BLaER1 treated with 17β-estradiol and CSF1 and Interleukin-3, amounts not matched to agents 10 nM and 100 nM (cell line): ENCODE results near the gene GPA33.
A peak's percentile ranks its signal among the peaks of the same experiment; 100 is the strongest.
"Not testable (repeated sequence)": the region's sequence is repeated elsewhere in the genome, so short reads cannot be mapped to it uniquely, and the experiment has no call there.

Experiments
- H3K27ac ChIP-seq, 11 experiments: shearing (Covaris generic); formaldehyde crosslinking; 2 replicates each; pipeline ENCODE4 v1.8.1; 2022
- H3K27me3 ChIP-seq, 11 experiments: shearing (Covaris generic); formaldehyde crosslinking; 2 replicates each; pipeline ENCODE4 v1.8.1; 2022
- H3K36me3 ChIP-seq, 11 experiments: shearing (Covaris generic); formaldehyde crosslinking; 2 replicates each; pipeline ENCODE4 v1.8.1; 2022
- H3K4me1 ChIP-seq, 10 experiments: shearing (Covaris generic); formaldehyde crosslinking; 2 replicates each; pipeline ENCODE4 v1.8.1; 2022
- H3K4me2 ChIP-seq, 11 experiments: shearing (Covaris generic); formaldehyde crosslinking; 2 replicates each; pipeline ENCODE4 v1.8.1; 2022
- H3K4me3 ChIP-seq, 10 experiments: shearing (Covaris generic); formaldehyde crosslinking; 2 replicates each; pipeline ENCODE4 v1.8.1; 2022
- H3K9ac ChIP-seq, 11 experiments: shearing (Covaris generic); formaldehyde crosslinking; 2 replicates each; pipeline ENCODE4 v1.8.1; 2022
- H3K9me3 ChIP-seq, 11 experiments: shearing (Covaris generic); formaldehyde crosslinking; replicated peaks in 1 of 11; 2 replicates each; pipeline ENCODE4 v1.8.1; 2022
- H4K20me1 ChIP-seq, 11 experiments: shearing (Covaris generic); formaldehyde crosslinking; 2 replicates each; pipeline ENCODE4 v1.8.1; 2022
- Cebpa-rat ChIP-seq, 11 experiments: shearing (Covaris generic); IDR thresholded peaks; 2 replicates each; pipeline ENCODE4 v1.8.1; 2022

The GPA33 gene

GRCh38 chr1:167033646-167034045 lies 56.5 kb downstream of the GPA33 start:
- H3K4me3 ChIP-seq = no peak overlapping the region
- H3K9me3 ChIP-seq = peaks cover 5 to 8% (median 6%) of the 10 kb centered on the region in 11 experiments; a peak in 19 of 22 replicates
- H3K4me2 ChIP-seq = no peak overlapping the region
- no peaks in the 10 kb centered on the region for H3K27me3 ChIP-seq
- no peaks in the 10 kb centered on the region for H4K20me1 ChIP-seq
- no peaks in the 10 kb centered on the region for H3K36me3 ChIP-seq
- TF ChIP-seq Cebpa-rat (IDR thresholded peaks at IDR 0.05) = no peak
- H3K4me1 ChIP-seq = no peaks in the 10 kb centered on the region
- H3K9ac ChIP-seq = no peak overlapping the region
- no peak overlapping the region for H3K27ac ChIP-seq

- H3K9ac ChIP-seq, H3K4me2 ChIP-seq, H3K36me3 ChIP-seq, H4K20me1 ChIP-seq, H3K27me3 ChIP-seq, H3K4me1 ChIP-seq, H3K27ac ChIP-seq, H3K4me3 ChIP-seq: not testable (repeated sequence)
- peaks cover 5 to 20% (median 12%) of the 10 kb centered on the region in 11 experiments; a peak in 19 of 22 replicates for H3K9me3 ChIP-seq
Observed at GRCh38 chr1:167029553-167029952, 60.6 kb downstream of the GPA33 start.

GRCh38 chr1:167022384-167022783 lies 67.8 kb downstream of the GPA33 start:
- no peak for TF ChIP-seq Cebpa-rat (IDR thresholded peaks at IDR 0.05)

GRCh38 chr1:167016100-167016750 lies 74.0 kb downstream of the GPA33 start:
- Histone ChIP-seq H3K27me3 (no peaks in the 10 kb centered on the region), H3K9ac (no peak overlapping the region)
- TF ChIP-seq Cebpa-rat (IDR thresholded peaks at IDR 0.05) = 0 out of 22 replicates have a peak, but pooled peaks of 1 of the 11 experiments have one; percentile 52

More at GRCh38 chr1:167022384-167022783, 67.8 kb downstream of the GPA33 start:
- no peak overlapping the region for H3K27ac ChIP-seq
- H3K27me3 ChIP-seq = no peaks in the 10 kb centered on the region
- no peaks in the 10 kb centered on the region for H3K4me1 ChIP-seq
- no peak overlapping the region for H3K4me2 ChIP-seq
- H4K20me1 ChIP-seq = no peaks in the 10 kb centered on the region
- H3K36me3 ChIP-seq = no peaks in the 10 kb centered on the region
- H3K4me3 ChIP-seq = no peak overlapping the region
- no peak overlapping the region for H3K9ac ChIP-seq
- no peaks in the 10 kb centered on the region for H3K9me3 ChIP-seq

GRCh38 chr1:167013108-167013929 lies 76.9 kb downstream of the GPA33 start:
- no peak overlapping the region for H3K9ac ChIP-seq
- no peaks in the 10 kb centered on the region for H3K36me3 ChIP-seq
- H3K4me1 ChIP-seq = no peaks in the 10 kb centered on the region
- no peak overlapping the region for H3K4me2 ChIP-seq
- H3K27me3 ChIP-seq = no peaks in the 10 kb centered on the region
- no peak overlapping the region for H3K27ac ChIP-seq
- TF ChIP-seq Cebpa-rat (IDR thresholded peaks at IDR 0.05) = no peak
- H3K9me3 ChIP-seq = no peaks in the 10 kb centered on the region
- no peaks in the 10 kb centered on the region for H4K20me1 ChIP-seq
- no peak overlapping the region for H3K4me3 ChIP-seq

More at GRCh38 chr1:167016100-167016750, 74.0 kb downstream of the GPA33 start:
- Histone ChIP-seq H3K4me1 (no peaks in the 10 kb centered on the region), H3K36me3 (no peaks in the 10 kb centered on the region), H4K20me1 (no peaks in the 10 kb centered on the region), H3K4me3 (no peak overlapping the region), H3K27ac (no peak overlapping the region), H3K4me2 (no peak overlapping the region), H3K9me3 (no peaks in the 10 kb centered on the region)

GRCh38 chr1:167012570-167012969 lies 77.6 kb downstream of the GPA33 start:
- H3K36me3 ChIP-seq = no peaks in the 10 kb centered on the region
- TF ChIP-seq Cebpa-rat (IDR thresholded peaks at IDR 0.05) = no peak
- H3K4me3 ChIP-seq = no peak overlapping the region
- no peaks in the 10 kb centered on the region for H3K27me3 ChIP-seq
- no peak overlapping the region for H3K4me2 ChIP-seq
- H3K27ac ChIP-seq = no peak overlapping the region
- no peaks in the 10 kb centered on the region for H3K4me1 ChIP-seq
- no peaks in the 10 kb centered on the region for H4K20me1 ChIP-seq
- no peaks in the 10 kb centered on the region for H3K9me3 ChIP-seq
- no peak overlapping the region for H3K9ac ChIP-seq

- TF ChIP-seq Cebpa-rat (IDR thresholded peaks at IDR 0.05) = no peak
- Histone ChIP-seq H3K27me3 (no peaks in the 10 kb centered on the region), H3K4me3 (no peak overlapping the region), H3K4me2 (no peak overlapping the region), H3K36me3 (no peaks in the 10 kb centered on the region), H4K20me1 (no peaks in the 10 kb centered on the region), H3K27ac (no peak overlapping the region), H3K9me3 (no peaks in the 10 kb centered on the region), H3K4me1 (no peaks in the 10 kb centered on the region), H3K9ac (no peak overlapping the region)
Observed at GRCh38 chr1:167011560-167012191, 78.5 kb downstream of the GPA33 start.

- H4K20me1 ChIP-seq = no peaks in the 10 kb centered on the region
- no peak for TF ChIP-seq Cebpa-rat (IDR thresholded peaks at IDR 0.05)
- peaks cover 0 to 9% (median 0%) of the 10 kb centered on the region in 11 experiments; a peak in 6 of 22 replicates for H3K9me3 ChIP-seq
- no peak overlapping the region for H3K4me2 ChIP-seq
- H3K36me3 ChIP-seq = no peaks in the 10 kb centered on the region
- H3K9ac ChIP-seq = no peak overlapping the region
- H3K4me1 ChIP-seq = no peaks in the 10 kb centered on the region
- no peaks in the 10 kb centered on the region for H3K27me3 ChIP-seq
- no peak overlapping the region for H3K27ac ChIP-seq
- H3K4me3 ChIP-seq = no peak overlapping the region
Observed at GRCh38 chr1:167003711-167004110, 86.5 kb downstream of the GPA33 start.
